DOHH2 (cell line): ENCODE results near the gene ESPN.

ENCODE experiments used
- EZH2phosphoT487 ChIP-seq: fragments of 200-600 bp; sonication (generic); IDR thresholded peaks from 2 replicates; pipeline ENCODE4 v1.6.1; 2017; ENCODE audit warnings: borderline replicate concordance, mild to moderate bottlenecking, antibody characterized with exemption, low read length, moderate library complexity, mixed read lengths
- TF ChIP-seq, protein P1 (sequence below): fragments of 200-600 bp; sonication (generic); IDR thresholded peaks from one replicate; pipeline ENCODE4 v1.5.1; 2014; ENCODE audit warnings: antibody characterized with exemption, mild to moderate bottlenecking, low read depth, low read length; ENCODE audit not compliant: poor library complexity, severe bottlenecking

DNA sequence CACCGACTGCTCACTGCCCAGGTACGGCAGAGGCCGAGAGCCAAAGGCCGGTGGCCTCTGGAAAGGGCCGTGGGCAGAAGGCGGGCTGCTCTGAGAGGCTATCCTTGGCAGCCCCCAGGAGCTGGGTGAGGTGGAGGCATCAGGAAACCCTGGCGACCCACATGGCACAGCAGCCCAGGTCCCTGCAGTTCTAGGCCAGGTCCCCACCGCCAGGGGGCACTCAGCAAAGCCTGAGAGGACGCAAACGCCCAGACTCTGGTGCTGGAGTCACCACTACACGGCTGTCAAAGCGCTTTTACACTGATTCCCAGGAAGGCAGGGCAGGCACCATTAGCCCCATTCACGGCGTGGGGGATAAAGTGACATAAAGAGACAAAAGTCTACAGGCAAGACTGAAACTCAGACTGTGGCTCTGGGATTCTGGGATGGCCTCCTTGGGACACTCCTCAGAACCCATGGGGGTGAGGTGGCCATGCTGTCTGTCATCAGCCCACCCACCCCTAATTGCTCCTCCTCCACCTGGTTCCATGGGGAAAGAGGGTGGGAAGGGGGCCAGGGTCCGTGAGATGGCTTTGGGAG, 61.9 kb downstream of the ESPN start:
- TF ChIP-seq, protein P1, sequence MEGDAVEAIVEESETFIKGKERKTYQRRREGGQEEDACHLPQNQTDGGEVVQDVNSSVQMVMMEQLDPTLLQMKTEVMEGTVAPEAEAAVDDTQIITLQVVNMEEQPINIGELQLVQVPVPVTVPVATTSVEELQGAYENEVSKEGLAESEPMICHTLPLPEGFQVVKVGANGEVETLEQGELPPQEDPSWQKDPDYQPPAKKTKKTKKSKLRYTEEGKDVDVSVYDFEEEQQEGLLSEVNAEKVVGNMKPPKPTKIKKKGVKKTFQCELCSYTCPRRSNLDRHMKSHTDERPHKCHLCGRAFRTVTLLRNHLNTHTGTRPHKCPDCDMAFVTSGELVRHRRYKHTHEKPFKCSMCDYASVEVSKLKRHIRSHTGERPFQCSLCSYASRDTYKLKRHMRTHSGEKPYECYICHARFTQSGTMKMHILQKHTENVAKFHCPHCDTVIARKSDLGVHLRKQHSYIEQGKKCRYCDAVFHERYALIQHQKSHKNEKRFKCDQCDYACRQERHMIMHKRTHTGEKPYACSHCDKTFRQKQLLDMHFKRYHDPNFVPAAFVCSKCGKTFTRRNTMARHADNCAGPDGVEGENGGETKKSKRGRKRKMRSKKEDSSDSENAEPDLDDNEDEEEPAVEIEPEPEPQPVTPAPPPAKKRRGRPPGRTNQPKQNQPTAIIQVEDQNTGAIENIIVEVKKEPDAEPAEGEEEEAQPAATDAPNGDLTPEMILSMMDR: peak; percentile 92
- TF ChIP-seq EZH2phosphoT487: no peak
